Loucy (cell line): ENCODE data around the gene INTS13.

Source experiments
- EZH2phosphoT487 ChIP-seq: fragments of 200-600 bp; IDR thresholded peaks from 2 replicates; pipeline ENCODE4 v1.6.1; 2018; ENCODE audit warnings: antibody characterized with exemption, mild to moderate bottlenecking, moderate library complexity, borderline replicate concordance
- TF ChIP-seq, protein P1 (sequence below): fragments of 200-600 bp; sonication (generic); conservative IDR thresholded peaks from 2 replicates; pipeline ENCODE4 v1.5.1; 2014; ENCODE audit warnings: mild to moderate bottlenecking, antibody characterized with exemption, low read length

DNA sequence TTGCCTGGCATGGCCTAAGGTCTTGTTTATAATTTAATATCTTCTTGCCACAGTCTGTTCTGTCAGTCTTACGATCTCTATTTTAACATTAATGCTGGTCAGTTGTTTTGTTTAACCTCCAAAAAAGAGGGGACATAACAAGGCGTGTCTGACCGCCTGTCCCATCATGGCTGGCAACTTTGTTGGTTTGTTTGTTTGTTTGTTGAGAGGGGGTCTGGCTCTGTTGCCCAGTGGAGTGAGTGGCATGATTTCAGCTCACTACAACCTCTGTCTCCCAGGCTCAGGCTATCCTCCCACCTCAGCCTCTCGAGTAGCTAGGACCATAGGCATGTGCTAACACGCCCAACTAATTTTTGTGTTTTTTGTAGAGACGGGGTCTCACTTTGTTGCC, 68.7 kb downstream of the INTS13 start:
- no peak for TF ChIP-seq EZH2phosphoT487
- TF ChIP-seq, protein P1, sequence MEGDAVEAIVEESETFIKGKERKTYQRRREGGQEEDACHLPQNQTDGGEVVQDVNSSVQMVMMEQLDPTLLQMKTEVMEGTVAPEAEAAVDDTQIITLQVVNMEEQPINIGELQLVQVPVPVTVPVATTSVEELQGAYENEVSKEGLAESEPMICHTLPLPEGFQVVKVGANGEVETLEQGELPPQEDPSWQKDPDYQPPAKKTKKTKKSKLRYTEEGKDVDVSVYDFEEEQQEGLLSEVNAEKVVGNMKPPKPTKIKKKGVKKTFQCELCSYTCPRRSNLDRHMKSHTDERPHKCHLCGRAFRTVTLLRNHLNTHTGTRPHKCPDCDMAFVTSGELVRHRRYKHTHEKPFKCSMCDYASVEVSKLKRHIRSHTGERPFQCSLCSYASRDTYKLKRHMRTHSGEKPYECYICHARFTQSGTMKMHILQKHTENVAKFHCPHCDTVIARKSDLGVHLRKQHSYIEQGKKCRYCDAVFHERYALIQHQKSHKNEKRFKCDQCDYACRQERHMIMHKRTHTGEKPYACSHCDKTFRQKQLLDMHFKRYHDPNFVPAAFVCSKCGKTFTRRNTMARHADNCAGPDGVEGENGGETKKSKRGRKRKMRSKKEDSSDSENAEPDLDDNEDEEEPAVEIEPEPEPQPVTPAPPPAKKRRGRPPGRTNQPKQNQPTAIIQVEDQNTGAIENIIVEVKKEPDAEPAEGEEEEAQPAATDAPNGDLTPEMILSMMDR: no peak
